Loucy (cell line): ENCODE data around the gene TOX2.

Source experiments
- H2AFZ ChIP-seq: fragments of 200-600 bp; sonication (generic); 2 replicates; pipeline ENCODE4 v1.6.0; 2016; ENCODE audit warnings: antibody characterized with exemption, mild to moderate bottlenecking, low read length, moderate library complexity
- H3F3A ChIP-seq: fragments of 200-600 bp; 2 replicates; pipeline ENCODE4 v1.6.0; 2016; ENCODE audit warnings: antibody characterized with exemption, low read depth, mild to moderate bottlenecking
- H3K27me3 ChIP-seq: fragments of 200-600 bp; sonication (generic); 2 replicates; pipeline ENCODE4 v1.6.1; 2014; ENCODE audit warnings: low read length, mild to moderate bottlenecking; ENCODE audit not compliant: insufficient read depth, poor library complexity, severe bottlenecking
- H3K36me3 ChIP-seq: fragments of 200-600 bp; sonication (generic); 2 replicates; pipeline ENCODE4 v1.6.1; 2016; ENCODE audit warnings: low read length; ENCODE audit not compliant: insufficient read depth
- H3K4me1 ChIP-seq: fragments of 200-600 bp; sonication (generic); 2 replicates; pipeline ENCODE4 v1.5.1; 2014; ENCODE audit warnings: low read length, mild to moderate bottlenecking; ENCODE audit not compliant: insufficient read depth, poor library complexity, severe bottlenecking
- H3K4me2 ChIP-seq: fragments of 200-600 bp; sonication (generic); 2 replicates; pipeline ENCODE4 v1.6.0; 2014; ENCODE audit warnings: antibody characterized with exemption, low read length, low read depth, mild to moderate bottlenecking; ENCODE audit not compliant: poor library complexity, severe bottlenecking
- H3K4me3 ChIP-seq: fragments of 200-600 bp; sonication (generic); 2 replicates; pipeline ENCODE4 v1.5.1; 2014; ENCODE audit warnings: low read length, mild to moderate bottlenecking, mixed read lengths; ENCODE audit not compliant: poor library complexity, severe bottlenecking
- H3K79me2 ChIP-seq: fragments of 200-600 bp; sonication (generic); 2 replicates; pipeline ENCODE4 v1.6.1; 2014; ENCODE audit warnings: low read length; ENCODE audit not compliant: insufficient read depth
- H3K9ac ChIP-seq: fragments of 200-600 bp; sonication (generic); 2 replicates; pipeline ENCODE4 v1.6.0; 2014; ENCODE audit warnings: mild to moderate bottlenecking, low read depth, low read length, moderate library complexity; ENCODE audit not compliant: poor library complexity, severe bottlenecking
- H3K9me2 ChIP-seq: fragments of 200-600 bp; sonication (generic); replicated peaks from 2 replicates; pipeline ENCODE4 v1.6.1; 2016; ENCODE audit warnings: low read depth, low read length, mixed read lengths
- H3K9me3 ChIP-seq: fragments of 200-600 bp; sonication (generic); 2 replicates; pipeline ENCODE4 v1.6.1; 2014; ENCODE audit warnings: mild to moderate bottlenecking, antibody characterized with exemption, low read length, low read depth; ENCODE audit not compliant: insufficient read depth
- H4K20me1 ChIP-seq: fragments of 200-600 bp; sonication (generic); 2 replicates; pipeline ENCODE4 v1.6.0; 2014; ENCODE audit warnings: antibody characterized with exemption, low read length, mild to moderate bottlenecking; ENCODE audit not compliant: insufficient read depth, poor library complexity, severe bottlenecking
- EZH2phosphoT487 ChIP-seq: fragments of 200-600 bp; IDR thresholded peaks from 2 replicates; pipeline ENCODE4 v1.6.1; 2018; ENCODE audit warnings: antibody characterized with exemption, mild to moderate bottlenecking, moderate library complexity, borderline replicate concordance
- TF ChIP-seq, protein P1 (sequence below): fragments of 200-600 bp; sonication (generic); conservative IDR thresholded peaks from 2 replicates; pipeline ENCODE4 v1.5.1; 2014; ENCODE audit warnings: mild to moderate bottlenecking, antibody characterized with exemption, low read length

The TOX2 gene

DNA sequence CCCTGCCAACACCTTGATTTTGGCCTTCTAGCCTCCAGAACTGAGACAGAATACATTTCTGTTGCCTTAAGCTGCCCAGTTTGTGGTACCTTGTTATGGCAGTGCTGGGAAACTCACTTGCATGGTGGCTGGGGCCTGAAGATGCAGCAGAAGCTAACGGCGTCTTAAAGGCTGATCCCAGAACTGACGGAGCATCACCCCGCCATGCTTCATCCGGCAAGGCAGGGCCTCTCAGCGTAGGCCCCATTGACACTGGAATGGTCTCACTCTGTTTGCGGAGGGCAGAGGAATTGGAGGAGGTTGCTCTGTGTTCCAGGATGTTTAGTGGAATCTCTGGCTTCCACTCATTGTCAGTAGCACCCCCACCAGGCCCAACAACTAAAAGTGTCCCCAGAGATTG, 170.2 kb downstream of the TOX2 start:
- Histone ChIP-seq H3K36me3 (no peaks in the 10 kb centered on the region), H3K79me2 (no peaks in the 10 kb centered on the region), H3K9ac (no peak overlapping the region), H2AFZ (no peak overlapping the region), H3K4me2 (no peak overlapping the region), H3K4me1 (peaks cover 8% of the 10 kb centered on the region), H3K9me3 (no peaks in the 10 kb centered on the region), H3K4me3 (no peak overlapping the region), H3K9me2 (no peaks in the 10 kb centered on the region), H3F3A (no peaks in the 10 kb centered on the region), H3K27me3 (no peaks in the 10 kb centered on the region), H4K20me1 (no peaks in the 10 kb centered on the region)
- TF ChIP-seq EZH2phosphoT487: no peak
- TF ChIP-seq, protein P1, sequence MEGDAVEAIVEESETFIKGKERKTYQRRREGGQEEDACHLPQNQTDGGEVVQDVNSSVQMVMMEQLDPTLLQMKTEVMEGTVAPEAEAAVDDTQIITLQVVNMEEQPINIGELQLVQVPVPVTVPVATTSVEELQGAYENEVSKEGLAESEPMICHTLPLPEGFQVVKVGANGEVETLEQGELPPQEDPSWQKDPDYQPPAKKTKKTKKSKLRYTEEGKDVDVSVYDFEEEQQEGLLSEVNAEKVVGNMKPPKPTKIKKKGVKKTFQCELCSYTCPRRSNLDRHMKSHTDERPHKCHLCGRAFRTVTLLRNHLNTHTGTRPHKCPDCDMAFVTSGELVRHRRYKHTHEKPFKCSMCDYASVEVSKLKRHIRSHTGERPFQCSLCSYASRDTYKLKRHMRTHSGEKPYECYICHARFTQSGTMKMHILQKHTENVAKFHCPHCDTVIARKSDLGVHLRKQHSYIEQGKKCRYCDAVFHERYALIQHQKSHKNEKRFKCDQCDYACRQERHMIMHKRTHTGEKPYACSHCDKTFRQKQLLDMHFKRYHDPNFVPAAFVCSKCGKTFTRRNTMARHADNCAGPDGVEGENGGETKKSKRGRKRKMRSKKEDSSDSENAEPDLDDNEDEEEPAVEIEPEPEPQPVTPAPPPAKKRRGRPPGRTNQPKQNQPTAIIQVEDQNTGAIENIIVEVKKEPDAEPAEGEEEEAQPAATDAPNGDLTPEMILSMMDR: no peak

- no peaks in the 10 kb centered on the region for H3K79me2 ChIP-seq
- peaks cover 8% of the 10 kb centered on the region for H3K4me1 ChIP-seq
- H3K9me2 ChIP-seq: no peaks in the 10 kb centered on the region
- H3F3A ChIP-seq: no peaks in the 10 kb centered on the region
- no peaks in the 10 kb centered on the region for H3K9me3 ChIP-seq
- H4K20me1 ChIP-seq: no peaks in the 10 kb centered on the region
- no peak for TF ChIP-seq EZH2phosphoT487
- TF ChIP-seq, protein P1: no peak
- no peaks in the 10 kb centered on the region for H3K27me3 ChIP-seq
- no peak overlapping the region for H3K4me2 ChIP-seq
- H3K36me3 ChIP-seq: no peaks in the 10 kb centered on the region
- no peak overlapping the region for H3K4me3 ChIP-seq
- no peak overlapping the region for H2AFZ ChIP-seq
- H3K9ac ChIP-seq: no peak overlapping the region
Measured at GRCh38 chr20:44085616-44086434, 171.2 kb downstream of the TOX2 start.

GRCh38 chr20:44087051-44087856, 172.6 kb downstream of the TOX2 start:
- H3K9ac ChIP-seq: no peak overlapping the region
- H2AFZ ChIP-seq: no peak overlapping the region
- no peaks in the 10 kb centered on the region for H3K9me3 ChIP-seq
- peaks cover 13% of the 10 kb centered on the region for H3K4me1 ChIP-seq
- TF ChIP-seq, protein P1: no peak
- no peak for TF ChIP-seq EZH2phosphoT487
- no peak overlapping the region for H3K4me2 ChIP-seq
- H4K20me1 ChIP-seq: no peaks in the 10 kb centered on the region
- no peaks in the 10 kb centered on the region for H3K9me2 ChIP-seq
- no peaks in the 10 kb centered on the region for H3K27me3 ChIP-seq
- no peaks in the 10 kb centered on the region for H3K36me3 ChIP-seq
- no peak overlapping the region for H3K4me3 ChIP-seq
- H3F3A ChIP-seq: no peaks in the 10 kb centered on the region
- no peaks in the 10 kb centered on the region for H3K79me2 ChIP-seq
